Ramos (cell line): ENCODE measurements around the gene SORBS1.

Experiments
- in situ Hi-C: fragments of 300-500 bp; cut with MboI; formaldehyde crosslinking; loops from one replicate; pipeline ENCODE4 v1.14.3; 2022; ENCODE audit warnings: low sequenced_read_pairs; ENCODE audit not compliant: unreplicated experiment

The SORBS1 gene

GRCh38 chr10:95518455-95519452 lies 42.4 kb downstream of the SORBS1 start:
- in situ Hi-C loops: no loop called here

- in situ Hi-C loops: no loop called here
These were observed 43.4 kb downstream of the SORBS1 start for GRCh38 chr10:95517536-95518454.

GRCh38 chr10:95516774-95517373 lies 44.3 kb downstream of the SORBS1 start:
- in situ Hi-C loops: no loop called here

GRCh38 chr10:95513941-95514392 lies 47.2 kb downstream of the SORBS1 start:
- in situ Hi-C loops: no loop called here

- in situ Hi-C loops: no loop called here
These were observed 48.1 kb downstream of the SORBS1 start for GRCh38 chr10:95513008-95513589.

- in situ Hi-C loops: no loop called here
These were observed 49.9 kb downstream of the SORBS1 start for GRCh38 chr10:95511314-95511713.

GRCh38 chr10:95509251-95509650 lies 51.9 kb downstream of the SORBS1 start:
- in situ Hi-C loops: no loop called here

- in situ Hi-C loops: no loop called here
These were observed 52.4 kb downstream of the SORBS1 start for GRCh38 chr10:95508730-95509129.

GRCh38 chr10:95506056-95506737 lies 55.0 kb downstream of the SORBS1 start:
- in situ Hi-C loops: no loop called here

GRCh38 chr10:95505641-95506040 lies 55.5 kb downstream of the SORBS1 start:
- in situ Hi-C loops: no loop called here

- in situ Hi-C loops: no loop called here
These were observed 56.0 kb downstream of the SORBS1 start for GRCh38 chr10:95505084-95505610.

GRCh38 chr10:95504246-95504691 lies 56.9 kb downstream of the SORBS1 start:
- in situ Hi-C loops: no loop called here

GRCh38 chr10:95503526-95503925 lies 57.6 kb downstream of the SORBS1 start:
- in situ Hi-C loops: no loop called here

- in situ Hi-C loops: no loop called here
These were observed 58.2 kb downstream of the SORBS1 start for GRCh38 chr10:95503001-95503400.

- in situ Hi-C loops: no loop called here
These were observed 58.8 kb downstream of the SORBS1 start for GRCh38 chr10:95502377-95502776.

- in situ Hi-C loops: no loop called here
These were observed 59.7 kb downstream of the SORBS1 start for GRCh38 chr10:95501203-95502094.

- in situ Hi-C loops: no loop called here
These were observed 60.5 kb downstream of the SORBS1 start for GRCh38 chr10:95500649-95501048.

- in situ Hi-C loops: no loop called here
These were observed 61.1 kb downstream of the SORBS1 start for GRCh38 chr10:95500097-95500496.
